Middle frontal gyrus (tissue), 1 donor: ENCODE data around the gene POU2AF2.

Source experiments
- DNase-seq: peaks from one replicate; pipeline ENCODE4 v3.0.0-alpha.2; 2015; ENCODE audit warnings: low spot score; ENCODE audit errors: extremely low spot score

The POU2AF2 gene

DNA sequence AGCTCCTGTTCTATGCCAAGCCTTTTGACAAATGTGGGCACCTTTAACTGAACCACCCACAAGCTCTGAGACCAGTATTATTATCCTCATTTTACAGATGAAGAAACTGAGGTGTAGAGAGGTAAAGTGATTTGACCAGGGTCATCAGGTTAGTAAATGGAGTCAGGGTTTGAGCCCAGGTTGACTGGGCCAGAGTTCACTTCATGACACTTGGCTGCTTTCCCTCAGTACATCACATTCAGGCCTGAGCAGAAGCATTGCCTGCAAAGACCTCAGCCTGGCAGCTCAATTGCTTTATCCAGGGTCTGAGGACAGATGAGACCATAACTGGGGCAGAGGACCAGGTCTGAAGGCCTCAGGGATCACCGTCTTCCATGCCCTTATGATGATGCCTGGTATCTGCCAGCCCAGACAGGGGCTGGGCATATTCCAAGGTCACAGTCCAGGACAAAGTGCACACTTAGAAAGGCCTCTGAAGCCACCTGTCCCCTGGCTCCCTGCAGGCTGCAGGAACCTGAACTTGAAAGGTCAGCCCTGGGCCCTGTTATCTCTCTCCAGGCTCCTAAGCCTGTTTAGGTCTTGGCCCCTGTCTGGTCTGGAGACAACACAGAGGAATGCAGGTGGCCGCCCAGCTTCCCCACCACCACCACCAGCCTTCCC lies 84.8 kb downstream of the POU2AF2 start:
- DNase-seq, result no peak

DNA sequence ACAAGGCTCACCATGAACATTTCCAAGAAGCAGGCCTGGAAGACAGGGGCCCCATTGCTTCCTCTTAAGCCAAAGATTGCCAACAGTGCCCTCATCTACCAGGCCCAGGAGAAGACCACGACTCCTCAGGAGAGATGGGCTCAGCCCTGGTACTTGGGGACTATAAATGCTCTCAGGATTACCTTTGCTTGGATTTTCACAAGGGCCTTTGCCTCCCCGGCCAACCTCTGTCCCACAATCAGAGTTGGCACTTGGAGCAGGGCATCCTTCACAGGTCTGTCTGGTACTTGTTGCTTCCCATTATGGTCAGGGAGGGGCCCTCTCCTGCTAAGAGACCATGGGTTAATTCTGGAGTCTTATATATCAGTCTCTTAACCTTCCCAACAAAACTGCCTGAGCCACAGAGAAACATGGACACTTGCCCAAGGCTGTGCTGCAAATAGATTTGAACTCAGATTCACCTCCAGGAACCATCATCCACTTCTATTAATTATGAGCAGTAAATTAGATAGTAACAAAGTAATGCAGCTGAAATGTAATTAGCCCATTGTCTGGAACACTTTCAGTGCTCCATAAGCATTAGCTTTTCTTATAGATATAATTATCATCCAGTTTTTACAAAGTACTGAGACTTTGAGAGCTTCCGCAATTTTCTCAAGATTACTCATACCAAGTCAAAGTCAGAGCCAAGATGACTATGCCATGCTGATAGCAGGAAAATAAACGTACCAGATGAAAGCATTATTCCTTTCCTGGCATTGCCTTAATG lies 86.4 kb downstream of the POU2AF2 start:
- no peak for DNase-seq

DNA sequence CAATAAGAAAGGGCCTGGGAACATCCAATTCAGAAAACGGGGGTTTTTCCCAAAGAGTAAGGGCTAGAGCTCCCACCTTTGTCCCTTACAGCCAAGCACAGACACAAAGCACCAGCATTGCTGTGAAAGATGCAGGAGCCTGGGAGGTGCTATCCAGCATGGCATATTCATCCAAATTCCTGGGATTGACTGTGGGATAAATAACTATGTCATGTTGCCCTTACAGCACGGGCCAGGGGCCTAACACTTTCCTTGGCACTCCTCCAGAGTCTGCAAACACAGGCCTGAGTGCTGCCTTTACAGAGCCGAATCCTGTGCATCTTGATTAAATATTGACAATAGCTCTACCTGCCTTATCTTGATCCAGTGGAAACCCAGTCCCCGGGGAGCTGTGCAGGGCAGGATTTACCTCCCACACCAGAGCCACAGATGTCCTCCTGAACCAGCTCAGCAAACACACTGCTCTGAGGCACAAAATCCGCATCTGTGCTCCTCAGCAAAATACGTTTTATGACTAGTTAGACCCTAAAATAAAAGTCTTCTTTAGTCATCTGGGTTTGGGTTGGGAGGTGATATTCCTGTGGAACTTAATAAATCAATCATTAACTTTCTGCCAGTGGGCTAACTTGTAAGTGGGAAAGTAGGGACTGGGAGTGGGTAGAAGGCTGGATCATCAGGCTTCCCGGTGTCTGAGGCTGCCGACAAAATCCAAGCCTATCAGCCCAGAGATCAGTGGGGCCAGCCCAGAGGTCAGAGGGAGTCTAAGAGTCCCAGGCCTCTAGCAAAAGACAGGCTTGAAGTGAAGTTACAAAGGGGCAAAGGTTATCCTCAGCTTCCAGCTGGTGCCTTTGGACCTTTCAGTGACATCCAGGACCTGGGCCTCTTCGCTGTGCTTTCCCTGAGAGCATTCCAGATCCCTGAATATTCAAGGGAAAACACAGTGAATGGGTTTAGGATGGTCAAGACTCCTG lies 89.3 kb downstream of the POU2AF2 start:
- no peak for DNase-seq

DNA sequence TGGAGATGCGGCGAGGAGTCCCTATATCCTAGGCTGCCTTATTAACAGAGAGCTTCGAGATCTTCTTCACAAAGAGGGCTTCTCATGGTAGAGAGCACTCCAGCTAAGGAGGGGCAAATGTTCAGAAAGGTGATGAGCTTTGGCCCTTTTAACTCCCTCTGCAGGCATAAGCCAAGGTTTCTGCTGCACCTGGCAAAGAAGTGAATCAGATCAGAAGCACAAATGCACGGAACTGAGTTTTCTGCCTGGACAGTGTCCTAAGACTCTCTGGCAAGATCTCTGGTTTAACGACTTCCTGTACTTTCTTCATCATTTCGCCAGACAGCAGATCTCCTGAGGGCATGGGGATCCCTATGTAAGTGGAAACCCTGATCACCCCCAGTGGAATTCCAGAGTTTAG lies 90.0 kb downstream of the POU2AF2 start:
- no peak for DNase-seq
